GM21381 (cell line): Measurements from ENCODE around the gene SYNE1.

Source experiments
- ATAC-seq: cut with Tn5 transposase; IDR thresholded peaks from one replicate; pipeline ENCODE4 v1.9.1; 2021; ENCODE audit warnings: mild to moderate bottlenecking, moderate library complexity; ENCODE audit not compliant: unreplicated experiment

SYNE1 gene

GRCh38 chr6:152248980-152249379, 388.2 kb downstream of the SYNE1 start:
- no peak for ATAC-seq

GRCh38 chr6:152246554-152247337, 390.4 kb downstream of the SYNE1 start:
- no peak for ATAC-seq

GRCh38 chr6:152244998-152245630, 392.0 kb downstream of the SYNE1 start:
- no peak for ATAC-seq

- no peak for ATAC-seq
Observed at GRCh38 chr6:152241013-152241766, 396.0 kb downstream of the SYNE1 start.

- ATAC-seq = no peak
Observed at GRCh38 chr6:152240436-152240835, 396.7 kb downstream of the SYNE1 start.

- no peak for ATAC-seq
Observed at GRCh38 chr6:152236370-152237097, 400.6 kb downstream of the SYNE1 start.

- ATAC-seq = no peak
Observed at GRCh38 chr6:152233547-152234320, 403.4 kb downstream of the SYNE1 start.

- no peak for ATAC-seq
Observed at GRCh38 chr6:152232501-152233151, 404.5 kb downstream of the SYNE1 start.

- ATAC-seq = no peak
Observed at GRCh38 chr6:152229330-152229729, 407.8 kb downstream of the SYNE1 start.

- ATAC-seq = no peak
Observed at GRCh38 chr6:152226119-152226518, 411.0 kb downstream of the SYNE1 start.

- ATAC-seq = no peak
Observed at GRCh38 chr6:152225241-152225934, 411.8 kb downstream of the SYNE1 start.

GRCh38 chr6:152223636-152224035, 413.5 kb downstream of the SYNE1 start:
- ATAC-seq = no peak

GRCh38 chr6:152221806-152222628, 415.1 kb downstream of the SYNE1 start:
- no peak for ATAC-seq

GRCh38 chr6:152220786-152221185, 416.4 kb downstream of the SYNE1 start:
- no peak for ATAC-seq

- no peak for ATAC-seq
Observed at GRCh38 chr6:152218887-152219286, 418.3 kb downstream of the SYNE1 start.

- ATAC-seq = no peak
Observed at GRCh38 chr6:152212437-152212836, 424.7 kb downstream of the SYNE1 start.

- no peak for ATAC-seq
Observed at GRCh38 chr6:152209211-152209610, 428.0 kb downstream of the SYNE1 start.
